Suprapubic skin (tissue), 4 donors: ENCODE data around the gene GRID2IP. TPM values are rescaled to one million over a fixed set of nuclear protein-coding genes. Genes with fewer than 3 reads are reported as not detected.

Experiments
- DNase-seq, 2 donors: peaks; one replicate each; pipeline ENCODE4 v3.0.0-alpha.2; 2019; ENCODE audit warnings: low spot score in 2 of 2
- H3K27ac ChIP-seq: fragments of 200-600 bp; sonication (generic); one replicate; pipeline ENCODE4 v1.5.1; 2019
- H3K27me3 ChIP-seq: fragments of 200-600 bp; sonication (generic); one replicate; pipeline ENCODE4 v1.5.1; 2019
- H3K36me3 ChIP-seq: fragments of 200-600 bp; sonication (generic); one replicate; pipeline ENCODE4 v1.5.1; 2019
- H3K4me1 ChIP-seq: fragments of 200-600 bp; sonication (generic); one replicate; pipeline ENCODE4 v1.5.1; 2019
- H3K4me3 ChIP-seq: fragments of 200-600 bp; sonication (generic); one replicate; pipeline ENCODE4 v1.5.1; 2019; ENCODE audit warnings: mild to moderate bottlenecking
- H3K9me3 ChIP-seq: fragments of 200-600 bp; sonication (generic); one replicate; pipeline ENCODE4 v1.5.1; 2019
- EP300 ChIP-seq: sonication (generic); formaldehyde crosslinking; IDR thresholded peaks from one replicate; pipeline ENCODE4 v1.6.1; 2017; ENCODE audit warnings: antibody characterized with exemption
- POLR2A ChIP-seq, 2 donors: fragments of 450-650 bp; IDR thresholded peaks; one replicate each; pipeline ENCODE4 v1.6.1; 2017; ENCODE audit warnings: antibody characterized with exemption in 2 of 2, mild to moderate bottlenecking in 2 of 2, moderate library complexity in 2 of 2
- POLR2AphosphoS5 ChIP-seq, 3 donors: sonication (generic); formaldehyde crosslinking; IDR thresholded peaks; one replicate each; pipeline ENCODE4 v1.6.1; 2017; ENCODE audit warnings: antibody characterized with exemption in 3 of 3
- WGBS: methylation state at CpG from one replicate; pipeline ENCODE4 v1.1.5; 2018; 5-methylcytosine and 5-hydroxymethylcytosine counted together
- total RNA-seq, 4 donors: library from RNA; depleted of rRNA; stranded (reverse); fragments of >200 nt; gene quantifications; one replicate each; pipeline ENCODE4 v1.1.0, GENCODE V29; 2016
- TF ChIP-seq, protein P1 (sequence below), 2 donors: fragments of 200-600 bp in 1 of 2; fragments of 450-650 bp in 1 of 2; sonication (generic) in 1 of 2; IDR thresholded peaks; one replicate each; pipeline ENCODE4 v1.5.1; 2016 to 2019; ENCODE audit warnings: antibody characterized with exemption in 2 of 2, mild to moderate bottlenecking in 1 of 2, moderate library complexity in 1 of 2

The GRID2IP gene
- total RNA-seq, 4 donors from 2014 or later, result 0.16 to 1.0 (median 0.62) TPM

DNA sequence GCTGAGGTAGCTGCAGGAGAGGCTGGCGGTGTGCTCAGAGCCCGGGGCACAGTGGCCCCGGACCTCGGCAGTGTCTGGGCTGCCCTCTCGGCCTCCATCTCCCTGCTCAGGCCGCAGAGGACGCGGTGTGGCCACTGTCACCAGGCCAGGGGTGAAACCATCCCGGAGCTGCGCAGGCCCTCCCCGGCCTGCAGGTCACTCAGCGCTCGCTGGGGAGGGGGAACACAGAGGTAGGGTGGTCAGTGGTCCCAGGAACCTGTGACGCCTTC, 53.7 kb downstream of the GRID2IP start:
- H3K9me3 ChIP-seq, result no peaks in the 10 kb centered on the region
- H3K4me3 ChIP-seq, result no peak overlapping the region
- DNase-seq, result no peak
- H3K27me3 ChIP-seq, result no peaks in the 10 kb centered on the region
- WGBS, result no CpG with 5 or more reads among the region's 14 CpGs
- peaks cover 6% of the 10 kb centered on the region for H3K4me1 ChIP-seq
- no peak for TF ChIP-seq POLR2AphosphoS5 (IDR thresholded peaks at IDR 0.05)
- TF ChIP-seq POLR2A (IDR thresholded peaks at IDR 0.05), result no peak
- TF ChIP-seq, protein P1, sequence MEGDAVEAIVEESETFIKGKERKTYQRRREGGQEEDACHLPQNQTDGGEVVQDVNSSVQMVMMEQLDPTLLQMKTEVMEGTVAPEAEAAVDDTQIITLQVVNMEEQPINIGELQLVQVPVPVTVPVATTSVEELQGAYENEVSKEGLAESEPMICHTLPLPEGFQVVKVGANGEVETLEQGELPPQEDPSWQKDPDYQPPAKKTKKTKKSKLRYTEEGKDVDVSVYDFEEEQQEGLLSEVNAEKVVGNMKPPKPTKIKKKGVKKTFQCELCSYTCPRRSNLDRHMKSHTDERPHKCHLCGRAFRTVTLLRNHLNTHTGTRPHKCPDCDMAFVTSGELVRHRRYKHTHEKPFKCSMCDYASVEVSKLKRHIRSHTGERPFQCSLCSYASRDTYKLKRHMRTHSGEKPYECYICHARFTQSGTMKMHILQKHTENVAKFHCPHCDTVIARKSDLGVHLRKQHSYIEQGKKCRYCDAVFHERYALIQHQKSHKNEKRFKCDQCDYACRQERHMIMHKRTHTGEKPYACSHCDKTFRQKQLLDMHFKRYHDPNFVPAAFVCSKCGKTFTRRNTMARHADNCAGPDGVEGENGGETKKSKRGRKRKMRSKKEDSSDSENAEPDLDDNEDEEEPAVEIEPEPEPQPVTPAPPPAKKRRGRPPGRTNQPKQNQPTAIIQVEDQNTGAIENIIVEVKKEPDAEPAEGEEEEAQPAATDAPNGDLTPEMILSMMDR (IDR thresholded peaks at IDR 0.05), result no peak
- no peak for TF ChIP-seq EP300
- H3K27ac ChIP-seq, result no peak overlapping the region
- no peaks in the 10 kb centered on the region for H3K36me3 ChIP-seq

DNA sequence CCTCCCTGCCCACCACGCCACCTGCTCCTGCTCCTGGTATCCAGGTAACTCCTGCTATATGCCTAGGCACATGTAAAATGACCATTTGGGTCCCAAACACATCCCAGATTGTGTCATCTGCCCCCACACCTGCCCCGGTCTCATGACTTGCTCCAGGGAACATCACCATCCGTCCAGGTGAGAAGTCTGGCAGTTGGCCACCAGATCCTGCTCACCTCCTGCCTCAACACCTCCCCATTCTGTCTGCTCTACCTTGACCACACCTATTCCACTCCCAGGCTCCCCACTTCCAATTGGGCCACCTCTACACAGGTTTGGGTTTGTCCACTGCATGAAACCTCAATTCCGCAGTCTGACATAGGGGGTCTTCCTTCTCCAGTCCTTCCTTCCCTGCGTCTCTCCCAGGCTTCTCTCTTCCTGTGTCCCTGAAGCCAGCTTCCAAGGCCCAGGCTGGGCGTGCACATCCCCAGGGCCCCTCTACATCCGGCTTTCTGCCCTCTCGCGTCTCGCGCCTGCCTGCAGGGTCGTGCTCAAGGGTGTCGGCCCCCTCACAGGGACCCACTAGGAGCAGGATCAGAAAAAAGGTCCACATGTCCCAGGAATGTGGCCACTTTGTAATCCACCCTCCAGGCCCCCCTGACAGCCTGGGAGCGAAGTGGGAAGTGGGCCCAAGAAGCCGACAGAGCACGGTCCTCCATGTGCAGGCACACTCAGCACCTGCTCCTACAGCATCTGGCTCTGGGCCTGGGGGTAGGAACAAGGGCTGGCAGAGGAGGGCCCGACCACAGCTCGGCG, 54.2 kb downstream of the GRID2IP start:
- Histone ChIP-seq H3K36me3 (no peaks in the 10 kb centered on the region), H3K27me3 (no peaks in the 10 kb centered on the region), H3K4me1 (peaks cover 6% of the 10 kb centered on the region), H3K4me3 (no peak overlapping the region), H3K9me3 (no peaks in the 10 kb centered on the region), H3K27ac (no peak overlapping the region)
- TF ChIP-seq POLR2AphosphoS5 (IDR thresholded peaks at IDR 0.05) (no peak), POLR2A (IDR thresholded peaks at IDR 0.05) (no peak), EP300 (no peak)
- TF ChIP-seq, protein P1 (IDR thresholded peaks at IDR 0.05), result no peak
- DNase-seq, result no peak
- 71% methylated on average over 16 of the region's 19 CpGs for WGBS

DNA sequence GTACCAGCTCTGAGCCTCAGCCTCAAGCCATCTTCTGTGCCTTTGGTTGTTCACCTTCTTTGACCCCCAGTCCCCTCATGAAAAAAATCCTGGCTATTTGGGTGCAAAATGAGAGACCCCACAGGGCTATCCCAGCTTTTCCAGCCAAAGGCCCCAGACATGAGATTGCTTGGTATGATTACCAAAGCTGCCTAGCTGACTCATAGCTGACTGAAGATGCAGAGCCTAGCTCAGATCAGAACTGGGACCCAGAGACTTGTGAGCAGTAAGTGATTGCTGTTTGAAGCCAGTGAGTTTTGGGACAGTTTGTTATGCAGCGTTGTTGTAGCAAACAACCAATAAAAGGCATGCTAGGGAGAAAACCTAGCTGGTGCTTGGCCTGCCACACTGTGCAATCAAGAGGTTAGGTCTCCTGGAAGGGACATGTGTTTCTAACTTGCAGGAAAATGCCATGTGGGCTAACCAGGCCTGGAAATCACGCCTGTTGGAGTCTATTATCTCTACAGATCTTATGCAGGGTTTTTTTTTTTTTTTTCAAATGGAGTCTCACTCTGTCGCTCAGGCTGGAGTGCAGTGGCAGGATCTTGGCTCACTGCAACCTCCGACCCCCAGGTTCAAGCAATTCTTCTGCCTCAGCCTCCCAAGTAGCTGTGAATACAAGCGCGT, 55.5 kb downstream of the GRID2IP start:
- TF ChIP-seq, protein P1 (IDR thresholded peaks at IDR 0.05), result no peak
- TF ChIP-seq POLR2A (IDR thresholded peaks at IDR 0.05), result no peak
- no peak for TF ChIP-seq EP300
- TF ChIP-seq POLR2AphosphoS5 (IDR thresholded peaks at IDR 0.05), result no peak
- WGBS, result 87% methylated on average over 6 of the region's 6 CpGs
- DNase-seq, result no peak

DNA sequence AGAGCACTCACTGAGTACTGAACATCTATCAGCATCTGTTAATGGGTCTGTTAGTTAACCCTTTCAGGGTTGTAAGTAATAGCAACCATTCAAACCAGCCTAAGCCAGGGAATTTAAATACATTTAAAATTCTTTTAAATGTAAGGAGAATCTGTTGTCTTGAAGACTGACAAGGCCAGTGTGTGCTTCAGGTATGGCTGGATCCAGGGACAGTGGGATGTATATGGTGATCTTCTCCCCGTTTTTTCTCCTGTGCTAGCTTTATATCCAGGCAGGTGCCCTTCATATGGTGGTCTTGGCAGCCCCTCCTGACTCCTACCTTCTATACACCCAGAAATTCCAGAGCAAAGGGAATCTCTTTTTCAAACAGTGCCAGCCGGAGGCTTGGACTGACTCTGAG, 56.9 kb downstream of the GRID2IP start:
- H3K4me3 ChIP-seq, result no peak overlapping the region
- H3K36me3 ChIP-seq, result no peaks in the 10 kb centered on the region
- TF ChIP-seq POLR2AphosphoS5 (IDR thresholded peaks at IDR 0.05) (no peak), POLR2A (IDR thresholded peaks at IDR 0.05) (no peak), EP300 (no peak)
- TF ChIP-seq, protein P1 (IDR thresholded peaks at IDR 0.05), result no peak
- H3K9me3 ChIP-seq, result no peaks in the 10 kb centered on the region
- H3K4me1 ChIP-seq, result peaks cover 6% of the 10 kb centered on the region
- no peak for DNase-seq
- 92% methylated on average over 2 of the region's 2 CpGs for WGBS
- H3K27ac ChIP-seq, result no peak overlapping the region
- H3K27me3 ChIP-seq, result no peaks in the 10 kb centered on the region

More for the DNA sequence above, 55.5 kb downstream of the GRID2IP start:
- H3K4me3 ChIP-seq, result no peak overlapping the region
- H3K36me3 ChIP-seq, result no peaks in the 10 kb centered on the region
- no peak overlapping the region for H3K27ac ChIP-seq
- no peaks in the 10 kb centered on the region for H3K27me3 ChIP-seq
- H3K9me3 ChIP-seq, result no peaks in the 10 kb centered on the region
- peaks cover 6% of the 10 kb centered on the region for H3K4me1 ChIP-seq

DNA sequence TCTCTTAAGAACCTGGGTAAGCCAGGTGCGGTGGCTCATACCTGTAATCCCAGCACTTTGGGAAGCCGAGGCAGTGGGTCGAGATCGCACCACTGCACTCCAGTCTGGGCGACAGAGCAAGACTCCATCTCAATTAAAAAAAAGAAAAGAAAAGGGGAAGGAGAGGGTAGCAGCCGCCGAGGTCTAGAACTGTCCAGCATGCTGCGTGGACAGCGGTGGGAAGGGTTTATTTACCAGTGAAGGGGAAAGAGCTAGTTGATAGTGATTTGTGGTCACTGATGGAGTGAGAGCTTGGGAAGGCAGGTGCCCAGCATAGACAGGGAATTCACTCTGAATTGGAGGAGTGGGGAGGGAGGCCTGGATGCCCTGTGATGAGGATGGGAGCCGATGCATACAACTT, 60.1 kb downstream of the GRID2IP start:
- Histone ChIP-seq H3K4me3 (no peak overlapping the region), H3K4me1 (no peaks in the 10 kb centered on the region), H3K27ac (no peak overlapping the region), H3K9me3 (no peaks in the 10 kb centered on the region), H3K27me3 (no peaks in the 10 kb centered on the region), H3K36me3 (no peaks in the 10 kb centered on the region)
- WGBS, result 92% methylated on average over 10 of the region's 10 CpGs
- DNase-seq, result no peak
- TF ChIP-seq, protein P1 (IDR thresholded peaks at IDR 0.05), result no peak
- TF ChIP-seq POLR2AphosphoS5 (IDR thresholded peaks at IDR 0.05), result no peak
- no peak for TF ChIP-seq EP300
- no peak for TF ChIP-seq POLR2A (IDR thresholded peaks at IDR 0.05)
